ENCODE data around the gene OOSP4B.

DNA sequence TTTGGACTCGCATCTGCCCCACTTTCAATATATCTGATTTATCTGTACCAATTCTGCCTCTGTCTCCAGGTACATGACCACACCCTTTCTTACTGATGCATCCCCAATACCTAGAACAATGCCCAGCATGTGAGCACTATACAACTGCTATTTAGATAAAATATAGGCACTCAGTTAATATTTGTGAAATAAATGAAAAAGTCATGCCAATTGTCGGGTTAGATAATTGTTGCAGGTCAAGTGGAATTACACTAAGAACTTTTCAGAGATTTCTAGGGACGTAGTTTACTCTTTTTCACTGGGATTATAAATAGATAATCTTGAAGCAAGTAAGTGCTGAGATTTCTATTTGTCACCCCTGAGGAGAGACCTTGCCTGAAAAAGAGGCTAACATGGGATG is 32.6 kb upstream of the OOSP4B start:
- TF ChIP-seq POLR2AphosphoS5 (IDR thresholded peaks at IDR 0.05; ENCODE audit: low read depth, low read length) (no peak), POLR2A (IDR thresholded peaks at IDR 0.05; ENCODE audit: low read depth, low read length) (no peak)
